Ishikawa (cell line): ENCODE results near the gene ATP5MC2.

Experiments
- CEBPB ChIP-seq: IDR thresholded peaks from 2 replicates; pipeline ENCODE4 v1.6.1; 2012
- CREB1 ChIP-seq: IDR thresholded peaks from 2 replicates; pipeline ENCODE4 v1.6.1; 2012; ENCODE audit warnings: low read depth
- EGR1 ChIP-seq: IDR thresholded peaks from 2 replicates; pipeline ENCODE4 v1.6.1; 2012
- EP300 ChIP-seq: IDR thresholded peaks from 2 replicates; pipeline ENCODE4 v1.6.1; 2012; ENCODE audit warnings: borderline replicate concordance
- MAX ChIP-seq: IDR thresholded peaks from 2 replicates; pipeline ENCODE4 v1.6.1; 2012
- NFIC ChIP-seq: IDR thresholded peaks from 2 replicates; pipeline ENCODE4 v1.6.1; 2012
- RAD21 ChIP-seq: IDR thresholded peaks from 2 replicates; pipeline ENCODE4 v1.6.1; 2012; ENCODE audit warnings: low read depth
- TAF1 ChIP-seq: IDR thresholded peaks from 2 replicates; pipeline ENCODE4 v1.6.1; 2012; ENCODE audit warnings: low read depth, mild to moderate bottlenecking
- TEAD4 ChIP-seq: IDR thresholded peaks from 2 replicates; pipeline ENCODE4 v1.6.1; 2012
- YY1 ChIP-seq: IDR thresholded peaks from 2 replicates; pipeline ENCODE4 v1.6.1; 2012; ENCODE audit warnings: low read depth
- ZBTB7A ChIP-seq: IDR thresholded peaks from 2 replicates; pipeline ENCODE4 v1.6.1; 2012; ENCODE audit warnings: low read depth
- TF ChIP-seq, protein P1 (sequence below): IDR thresholded peaks from 2 replicates; pipeline ENCODE4 v1.6.1; 2012; ENCODE audit warnings: low read depth, mild to moderate bottlenecking
- TF ChIP-seq, protein P2 (sequence below): IDR thresholded peaks from 2 replicates; pipeline ENCODE4 v1.6.1; 2012

DNA sequence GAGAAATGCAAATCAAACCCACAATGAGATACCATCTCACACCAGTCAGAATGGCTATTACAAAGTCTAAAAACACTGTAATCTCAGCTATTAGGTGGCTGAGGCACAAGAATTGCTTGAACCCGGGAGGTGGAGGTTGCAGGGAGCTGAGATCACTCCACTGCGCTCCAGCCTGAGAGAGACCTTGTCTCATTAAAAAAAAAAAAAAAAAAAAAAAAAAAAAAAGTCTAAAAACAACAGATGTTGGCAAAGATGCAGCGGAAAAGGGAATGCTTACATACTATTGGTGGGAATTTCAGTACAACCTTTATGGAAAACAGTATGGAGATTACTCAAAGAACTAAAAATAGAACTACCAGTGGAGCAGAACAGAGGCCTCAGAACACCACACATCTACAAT, 30.7 kb downstream of the ATP5MC2 start:
- TF ChIP-seq RAD21 = no peak
- no peak for TF ChIP-seq TAF1
- no peak for TF ChIP-seq EP300
- TF ChIP-seq, protein P1, sequence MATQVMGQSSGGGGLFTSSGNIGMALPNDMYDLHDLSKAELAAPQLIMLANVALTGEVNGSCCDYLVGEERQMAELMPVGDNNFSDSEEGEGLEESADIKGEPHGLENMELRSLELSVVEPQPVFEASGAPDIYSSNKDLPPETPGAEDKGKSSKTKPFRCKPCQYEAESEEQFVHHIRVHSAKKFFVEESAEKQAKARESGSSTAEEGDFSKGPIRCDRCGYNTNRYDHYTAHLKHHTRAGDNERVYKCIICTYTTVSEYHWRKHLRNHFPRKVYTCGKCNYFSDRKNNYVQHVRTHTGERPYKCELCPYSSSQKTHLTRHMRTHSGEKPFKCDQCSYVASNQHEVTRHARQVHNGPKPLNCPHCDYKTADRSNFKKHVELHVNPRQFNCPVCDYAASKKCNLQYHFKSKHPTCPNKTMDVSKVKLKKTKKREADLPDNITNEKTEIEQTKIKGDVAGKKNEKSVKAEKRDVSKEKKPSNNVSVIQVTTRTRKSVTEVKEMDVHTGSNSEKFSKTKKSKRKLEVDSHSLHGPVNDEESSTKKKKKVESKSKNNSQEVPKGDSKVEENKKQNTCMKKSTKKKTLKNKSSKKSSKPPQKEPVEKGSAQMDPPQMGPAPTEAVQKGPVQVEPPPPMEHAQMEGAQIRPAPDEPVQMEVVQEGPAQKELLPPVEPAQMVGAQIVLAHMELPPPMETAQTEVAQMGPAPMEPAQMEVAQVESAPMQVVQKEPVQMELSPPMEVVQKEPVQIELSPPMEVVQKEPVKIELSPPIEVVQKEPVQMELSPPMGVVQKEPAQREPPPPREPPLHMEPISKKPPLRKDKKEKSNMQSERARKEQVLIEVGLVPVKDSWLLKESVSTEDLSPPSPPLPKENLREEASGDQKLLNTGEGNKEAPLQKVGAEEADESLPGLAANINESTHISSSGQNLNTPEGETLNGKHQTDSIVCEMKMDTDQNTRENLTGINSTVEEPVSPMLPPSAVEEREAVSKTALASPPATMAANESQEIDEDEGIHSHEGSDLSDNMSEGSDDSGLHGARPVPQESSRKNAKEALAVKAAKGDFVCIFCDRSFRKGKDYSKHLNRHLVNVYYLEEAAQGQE = no peak
- TF ChIP-seq, protein P2, sequence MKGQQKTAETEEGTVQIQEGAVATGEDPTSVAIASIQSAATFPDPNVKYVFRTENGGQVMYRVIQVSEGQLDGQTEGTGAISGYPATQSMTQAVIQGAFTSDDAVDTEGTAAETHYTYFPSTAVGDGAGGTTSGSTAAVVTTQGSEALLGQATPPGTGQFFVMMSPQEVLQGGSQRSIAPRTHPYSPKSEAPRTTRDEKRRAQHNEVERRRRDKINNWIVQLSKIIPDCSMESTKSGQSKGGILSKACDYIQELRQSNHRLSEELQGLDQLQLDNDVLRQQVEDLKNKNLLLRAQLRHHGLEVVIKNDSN = no peak
- no peak for TF ChIP-seq YY1
- no peak for TF ChIP-seq TEAD4
- TF ChIP-seq NFIC = no peak
- TF ChIP-seq EGR1 = no peak
- TF ChIP-seq CREB1 = no peak
- no peak for TF ChIP-seq MAX
- TF ChIP-seq CEBPB = no peak
- TF ChIP-seq ZBTB7A = no peak
